NCI-H226 (cell line): Measurements from ENCODE around the gene INVS.
A peak's percentile ranks its signal among the peaks of the same experiment; 100 is the strongest.
"Not testable (repeated sequence)": the region's sequence is repeated elsewhere in the genome, so short reads cannot be mapped to it uniquely, and the experiment has no call there.

Experiments used
- DNase-seq: peaks from one replicate; pipeline ENCODE4 v3.0.0-alpha.2; 2015

Gene INVS

GRCh38 chr9:100281676-100282387, 182.8 kb downstream of the INVS start:
- DNase-seq = no peak

DNA sequence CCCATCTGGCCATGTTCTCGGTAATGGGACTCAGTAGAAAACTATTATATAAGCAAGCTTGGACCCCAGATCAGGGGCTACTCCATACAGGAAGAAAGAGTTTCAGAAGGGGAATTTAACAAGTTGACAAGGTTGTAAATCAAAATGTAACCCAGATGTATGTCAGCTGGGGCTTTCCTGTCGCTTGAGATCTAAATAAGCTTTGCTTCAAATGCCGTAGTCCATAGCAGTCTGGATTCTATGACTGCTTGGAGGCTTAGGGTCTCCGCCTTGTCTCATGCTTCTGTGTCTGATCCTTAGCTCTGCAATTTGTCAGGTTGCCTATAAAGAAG, 183.3 kb downstream of the INVS start:
- DNase-seq = no peak

- no peak for DNase-seq
Measured at GRCh38 chr9:100284247-100284646, 185.2 kb downstream of the INVS start.

- no peak for DNase-seq
Measured at GRCh38 chr9:100285080-100285479, 186.0 kb downstream of the INVS start.

GRCh38 chr9:100285601-100286000, 186.6 kb downstream of the INVS start:
- DNase-seq = no peak

GRCh38 chr9:100286257-100286656, 187.2 kb downstream of the INVS start:
- no peak for DNase-seq

DNA sequence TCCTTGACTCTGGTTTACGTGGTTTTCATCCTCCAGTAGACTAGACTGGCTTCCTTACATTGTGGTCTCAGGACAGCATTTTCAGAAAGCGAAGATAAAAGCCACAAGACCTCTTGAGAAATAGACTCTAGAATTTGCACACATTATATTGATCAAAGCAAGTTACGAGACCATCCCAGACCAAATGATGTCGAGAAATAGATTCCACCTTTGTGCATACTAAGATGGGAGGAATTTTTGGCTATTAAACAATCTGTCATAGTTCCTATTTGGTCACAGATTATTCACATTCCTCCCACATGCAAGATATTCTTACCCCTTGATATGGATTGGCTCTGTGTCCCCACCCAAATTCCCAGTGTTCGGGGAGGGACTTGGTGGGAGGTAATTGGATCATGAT, 188.1 kb downstream of the INVS start:
- DNase-seq = no peak

DNA sequence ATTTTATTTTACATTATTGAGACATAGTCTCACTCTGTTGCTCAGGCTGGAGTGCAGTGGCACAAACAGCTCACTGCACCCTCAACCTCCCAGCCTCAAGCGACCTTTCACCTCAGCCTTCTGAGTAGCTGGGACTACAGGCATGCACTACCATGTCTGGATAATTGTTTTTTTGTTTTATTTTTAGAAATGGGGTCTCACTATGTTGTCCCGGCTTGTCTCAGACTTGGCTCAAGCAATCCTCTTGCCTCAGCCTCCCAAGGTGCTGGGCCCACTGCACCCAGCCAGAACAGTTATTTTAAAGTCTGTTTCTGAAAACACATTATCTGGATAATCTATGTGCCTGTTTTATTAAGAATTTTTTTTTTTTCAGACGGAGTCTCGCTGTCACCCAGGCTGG, 191.7 kb downstream of the INVS start:
- no peak for DNase-seq

- no peak for DNase-seq
Measured at GRCh38 chr9:100292414-100292813, 193.4 kb downstream of the INVS start.

GRCh38 chr9:100294341-100294740, 195.3 kb downstream of the INVS start:
- DNase-seq = no peak

- no peak for DNase-seq
Measured at GRCh38 chr9:100294806-100295205, 195.8 kb downstream of the INVS start.

DNA sequence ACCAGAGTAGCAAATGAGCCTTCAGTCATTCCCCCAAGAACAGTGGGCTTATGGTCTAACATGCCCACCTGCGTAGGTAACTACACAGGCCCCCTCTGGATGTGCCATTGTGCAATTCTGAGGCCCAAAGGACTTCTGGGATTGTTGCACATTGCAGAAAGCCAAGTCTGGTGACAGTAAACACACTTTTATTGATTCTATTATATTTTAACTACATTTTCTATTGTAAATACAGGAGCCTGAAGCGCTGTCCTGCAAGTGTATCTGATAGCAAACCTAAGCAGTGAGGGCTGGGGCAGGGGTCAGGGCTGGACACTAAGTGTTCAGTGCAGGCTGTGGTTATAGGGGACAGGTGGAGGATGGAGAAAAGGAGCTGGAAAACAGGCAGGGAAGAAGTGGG, 196.2 kb downstream of the INVS start:
- no peak for DNase-seq

DNA sequence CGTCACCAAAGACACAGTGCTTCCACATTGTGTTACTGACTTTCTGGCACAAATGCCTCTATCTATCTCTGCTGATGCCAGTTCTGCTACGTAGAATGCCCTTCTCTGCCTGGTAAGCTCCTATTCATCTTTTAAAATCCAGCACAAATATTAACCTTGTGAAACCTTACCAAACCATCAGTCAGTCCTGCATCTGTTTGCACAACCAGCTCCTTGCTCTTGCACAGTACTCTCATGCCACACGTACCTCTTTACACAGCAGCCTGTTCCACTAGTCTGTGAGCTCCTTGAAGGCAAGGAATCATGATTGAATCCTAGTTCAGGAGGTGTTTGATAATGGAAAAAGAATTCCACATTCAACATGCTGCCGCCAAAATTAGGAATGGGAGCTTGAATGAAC, 197.4 kb downstream of the INVS start:
- no peak for DNase-seq

GRCh38 chr9:100298378-100298777, 199.3 kb downstream of the INVS start:
- no peak for DNase-seq

DNA sequence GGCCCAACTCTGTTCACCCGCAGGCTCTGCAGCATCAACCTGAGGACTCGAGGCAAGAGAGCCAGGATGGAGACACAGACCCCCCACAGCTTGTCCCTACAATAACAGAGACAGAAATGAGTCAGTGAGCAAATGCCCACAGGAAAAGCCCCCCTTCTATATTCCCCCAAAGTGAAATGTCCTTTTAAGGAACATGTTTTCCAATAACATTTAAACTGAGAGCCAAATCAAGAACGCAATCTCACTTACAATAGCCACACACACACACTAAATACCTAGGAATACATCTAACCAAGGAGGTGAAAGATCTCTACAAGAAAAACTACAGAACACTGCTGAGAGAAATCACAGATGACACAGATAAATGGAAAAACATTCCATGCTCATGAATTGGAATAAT, 204.7 kb downstream of the INVS start:
- DNase-seq = no peak

- DNase-seq = no peak
Measured at GRCh38 chr9:100306283-100306682, 207.2 kb downstream of the INVS start.

DNA sequence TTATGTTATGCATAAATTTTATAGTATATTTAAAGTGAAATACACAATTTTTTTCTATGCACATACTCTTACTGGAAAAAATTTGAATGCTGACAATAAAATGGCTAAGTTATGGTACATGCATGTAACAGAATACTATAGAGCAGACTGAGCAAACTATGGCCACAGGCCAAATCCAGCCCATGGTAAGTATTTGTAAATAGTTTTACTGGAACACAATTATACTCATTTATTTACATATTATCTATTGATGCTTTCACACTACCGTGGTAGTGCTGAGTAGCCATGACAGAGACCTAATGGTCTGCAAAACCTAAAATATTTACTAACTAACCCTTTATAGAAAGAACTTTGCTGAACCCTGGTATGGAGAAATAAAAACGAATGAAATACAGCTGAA, 208.0 kb downstream of the INVS start:
- no peak for DNase-seq

DNA sequence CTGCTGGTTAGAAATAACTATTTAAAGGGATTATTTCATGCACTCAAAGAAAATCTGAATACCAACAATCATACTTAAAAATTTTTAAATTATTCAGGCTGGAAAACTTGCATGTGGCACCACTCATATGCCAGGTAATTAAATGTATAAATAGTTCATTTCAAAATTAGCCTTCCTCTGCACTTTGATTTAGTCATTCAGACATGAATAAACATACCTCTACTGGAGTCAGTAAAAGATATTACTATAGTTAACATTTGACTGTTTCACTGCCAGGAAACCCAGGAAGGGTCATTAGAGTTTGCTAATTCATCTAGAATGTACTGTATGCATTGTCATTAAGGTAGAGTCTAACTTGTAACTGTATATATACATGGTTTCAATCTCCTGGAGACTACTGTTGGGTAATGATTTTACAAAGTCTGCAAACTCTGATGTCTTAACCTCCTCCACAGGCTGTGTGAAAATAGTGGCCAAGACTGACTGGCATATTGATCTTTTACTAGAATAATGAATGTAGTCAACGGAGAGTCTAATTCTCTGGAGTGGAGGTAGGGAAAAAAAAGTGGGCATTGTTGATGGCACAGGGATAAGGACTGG, 210.0 kb downstream of the INVS start:
- DNase-seq = no peak

DNA sequence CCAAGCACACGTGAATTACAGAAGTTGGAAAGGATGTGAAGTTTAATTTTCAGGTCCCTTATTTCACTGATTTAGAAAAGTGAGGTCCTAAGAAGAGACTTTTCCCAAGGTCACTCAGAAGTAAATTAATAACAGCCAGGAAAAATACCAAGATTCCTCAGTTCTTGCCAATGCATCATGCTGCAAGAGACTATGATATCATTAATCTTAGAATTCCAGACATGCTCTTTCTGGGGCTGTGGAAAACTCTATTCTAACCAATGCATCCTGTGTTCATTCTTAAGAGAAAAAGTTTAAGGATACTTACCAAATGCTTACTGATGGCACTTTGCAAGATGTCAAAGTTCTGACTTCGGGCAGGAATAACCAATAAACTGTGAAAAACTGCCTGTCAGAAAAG, 210.9 kb downstream of the INVS start:
- DNase-seq = no peak

GRCh38 chr9:100315561-100315960, 216.5 kb downstream of the INVS start:
- no peak for DNase-seq

DNA sequence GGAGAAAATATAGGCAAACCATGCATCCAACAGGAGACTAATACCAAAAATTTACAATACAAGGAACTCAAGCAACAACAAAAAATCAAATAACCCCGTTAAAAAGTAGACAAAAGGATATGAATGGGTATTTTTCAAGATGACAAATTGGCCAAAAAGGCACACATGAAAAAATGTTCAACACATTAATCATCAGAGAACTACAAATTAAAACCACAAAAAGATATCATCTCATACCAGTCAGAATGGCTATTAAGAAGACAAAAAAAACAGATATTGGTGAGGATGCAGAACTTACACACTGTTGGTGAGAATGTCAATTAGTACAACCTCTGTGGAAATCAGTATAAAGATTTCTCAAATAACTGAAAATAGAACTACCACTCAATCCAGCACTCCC, 218.7 kb downstream of the INVS start:
- peak; percentile 26 for DNase-seq

DNA sequence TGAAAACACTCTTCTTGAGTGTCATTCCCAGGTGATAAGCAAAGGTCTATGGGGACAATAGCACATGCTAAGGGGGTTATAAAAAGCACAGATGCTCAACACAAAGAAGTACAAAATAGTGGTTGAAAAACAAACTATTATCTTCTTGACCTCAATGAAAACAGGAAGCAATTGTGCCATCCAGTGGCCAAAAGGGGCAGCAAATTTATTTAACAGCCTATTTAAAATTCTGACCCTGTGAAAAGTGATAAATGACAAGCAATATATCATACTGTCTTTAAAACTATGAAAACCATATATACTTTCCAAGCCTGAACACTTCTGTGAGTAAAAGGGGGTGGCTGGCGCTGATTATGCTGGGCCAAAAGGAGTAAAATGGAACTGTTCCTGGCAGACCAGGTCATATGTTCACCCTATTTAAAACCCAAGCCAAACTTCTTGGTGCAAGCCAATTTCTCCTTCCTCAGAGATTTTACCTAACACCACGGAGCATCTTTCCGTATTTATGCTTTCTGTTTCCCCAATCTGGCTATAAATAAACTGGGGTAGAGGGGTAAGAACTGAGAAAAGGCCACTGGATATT, 224.0 kb downstream of the INVS start:
- DNase-seq = peak; percentile 1

DNA sequence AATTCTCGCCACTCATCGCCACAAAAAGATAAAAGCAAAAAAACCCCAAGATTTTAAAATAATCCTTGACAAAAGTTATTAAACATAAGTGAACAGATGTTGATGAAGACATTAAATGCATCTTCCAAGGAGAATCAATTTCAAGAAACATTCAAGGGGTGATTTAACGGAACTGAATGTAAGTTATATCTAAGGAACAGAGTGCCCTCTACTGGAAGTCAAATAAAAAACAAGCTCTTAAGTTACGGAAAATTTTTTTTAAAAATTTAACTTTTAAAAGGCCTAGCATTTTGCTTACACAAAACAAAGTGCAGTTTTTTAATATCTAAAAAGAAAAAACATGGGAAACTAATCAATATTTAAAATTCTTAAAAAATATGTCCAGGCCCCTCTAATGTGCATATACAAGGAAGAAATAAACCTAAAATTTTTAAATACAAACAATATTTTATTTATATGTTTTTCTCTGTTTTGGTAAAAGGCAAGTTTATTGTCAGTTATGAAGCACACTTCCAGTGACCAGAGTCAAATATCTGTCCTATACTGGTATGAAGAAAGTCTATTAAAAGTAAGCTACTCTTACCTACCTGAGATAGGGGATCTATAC, 225.7 kb downstream of the INVS start:
- DNase-seq = peak; percentile 2

DNA sequence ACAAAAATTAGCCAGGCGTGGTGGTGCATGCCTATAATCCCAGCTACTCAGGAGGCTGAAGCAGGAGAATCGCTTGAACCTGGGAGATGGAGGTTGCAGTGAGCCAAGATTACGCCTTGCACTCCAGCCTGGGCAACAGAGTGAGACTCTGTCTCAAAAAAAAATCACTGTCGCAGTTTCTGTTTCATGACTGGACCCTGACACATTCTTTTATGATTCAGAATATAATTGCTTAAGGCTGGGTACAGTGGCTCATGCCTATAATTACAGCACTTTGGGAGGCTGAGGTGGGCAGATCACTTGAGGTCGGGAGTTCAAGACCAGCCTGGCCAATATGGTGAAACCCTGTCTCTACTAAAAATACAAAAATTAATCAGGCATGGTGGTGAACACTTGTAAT, 239.7 kb downstream of the INVS start:
- DNase-seq = not testable (repeated sequence)
